IMR-90 (cell line): ENCODE results near the gene SYTL2. TPM values are rescaled to one million over a fixed set of nuclear protein-coding genes. Genes with fewer than 3 reads are reported as not detected.

Experiments used
- ATAC-seq: fragments of 200-7000 bp; cut with Tn5 transposase; 2 replicates; pipeline ENCODE4 v1.9.1; 2020; ENCODE audit warnings: low read depth, mild to moderate bottlenecking, moderate library complexity
- BruUV-seq: library from RNA; stranded (reverse); fragments of 400-500 nt; replicated peaks from 2 replicates; lab custom pipeline; 2021; lab: Mats Ljungman, UMichigan
- CTCF ChIA-PET: fragments of 300-600 bp; formaldehyde crosslinking; extraction: SDS; loops from one replicate; lab custom pipeline; 2021; ENCODE audit warnings: antibody characterized with exemption; lab: Yijun Ruan, JAX
- POLR2A ChIA-PET: fragments of 300-600 bp; sonication (Branson Sonifier 250); formaldehyde crosslinking; loops from one replicate; lab custom pipeline; 2022; ENCODE audit warnings: antibody characterized with exemption; ENCODE audit not compliant: unreplicated experiment; lab: Charles Lee
- DNase-seq: peaks from one replicate; pipeline ENCODE4 v3.0.0; 2013
- H2AFZ ChIP-seq: replicated peaks from 2 replicates; pipeline ENCODE3; 2013; ENCODE audit warnings: low read length, mild to moderate bottlenecking; ENCODE audit not compliant: poor library complexity
- H2AK5ac ChIP-seq: 2 replicates; pipeline ENCODE4 v1.6.1; 2013; ENCODE audit warnings: low read depth, low read length, inconsistent platforms
- H2AK9ac ChIP-seq: replicated peaks from 2 replicates; pipeline ENCODE3; 2013; ENCODE audit warnings: mild to moderate bottlenecking, low read depth, low read length, moderate library complexity; ENCODE audit not compliant: poor library complexity
- H2BK120ac ChIP-seq: 2 replicates; pipeline ENCODE4 v1.6.1; 2013; ENCODE audit warnings: low read depth, low read length, inconsistent platforms
- H2BK15ac ChIP-seq: 3 replicates; pipeline ENCODE4 v1.6.1; 2013; ENCODE audit warnings: low read depth, low read length, inconsistent platforms
- H2BK20ac ChIP-seq: 2 replicates; pipeline ENCODE4 v1.6.1; 2013; ENCODE audit warnings: low read depth, mild to moderate bottlenecking, inconsistent platforms, low read length, moderate library complexity
- H2BK5ac ChIP-seq: 2 replicates; pipeline ENCODE4 v1.6.1; 2013; ENCODE audit warnings: mild to moderate bottlenecking, low read depth, low read length, inconsistent platforms; ENCODE audit not compliant: poor library complexity, severe bottlenecking
- H3K14ac ChIP-seq: replicated peaks from 2 replicates; pipeline ENCODE4 v1.6.1; 2013; ENCODE audit warnings: low read depth, low read length, inconsistent platforms
- H3K18ac ChIP-seq: 2 replicates; pipeline ENCODE4 v1.6.1; 2013; ENCODE audit warnings: low read depth, low read length, control low read depth
- H3K23ac ChIP-seq: 2 replicates; pipeline ENCODE4 v1.6.1; 2013; ENCODE audit warnings: low read depth, low read length, inconsistent platforms
- H3K27ac ChIP-seq: 2 replicates; pipeline ENCODE4 v1.5.1; 2013; ENCODE audit warnings: mild to moderate bottlenecking, control low read depth, low read length; ENCODE audit not compliant: insufficient read depth
- H3K27me3 ChIP-seq: 2 replicates; pipeline ENCODE4 v1.6.1; 2013; ENCODE audit warnings: low read length; ENCODE audit not compliant: control insufficient read depth, insufficient read depth
- H3K36me3 ChIP-seq: 2 replicates; pipeline ENCODE4 v1.6.1; 2013; ENCODE audit warnings: low read length, mixed read lengths; ENCODE audit not compliant: control insufficient read depth, insufficient read depth
- H3K4ac ChIP-seq: 2 replicates; pipeline ENCODE4 v1.6.1; 2013; ENCODE audit warnings: low read depth, low read length, inconsistent platforms
- H3K4me1 ChIP-seq: 2 replicates; pipeline ENCODE4 v1.6.1; 2013; ENCODE audit warnings: low read length, mixed read lengths; ENCODE audit not compliant: control insufficient read depth, insufficient read depth
- H3K4me2 ChIP-seq: 2 replicates; pipeline ENCODE4 v1.6.1; 2013; ENCODE audit warnings: low read depth, mild to moderate bottlenecking, control low read depth, low read length, moderate library complexity
- H3K4me3 ChIP-seq: 2 replicates; pipeline ENCODE4 v1.5.1; 2013; ENCODE audit warnings: low read depth, mild to moderate bottlenecking, control low read depth, low read length, moderate library complexity; ENCODE audit not compliant: insufficient read depth
- H3K56ac ChIP-seq: 2 replicates; pipeline ENCODE4 v1.6.1; 2013; ENCODE audit warnings: low read length, inconsistent platforms; ENCODE audit not compliant: insufficient read depth; ENCODE audit errors: extremely low read depth
- H3K79me1 ChIP-seq, 2 experiments: 2 replicates each; pipeline ENCODE4 v1.6.1; 2013; ENCODE audit warnings: low read length in 2 of 2, inconsistent platforms in 1 of 2, low read depth in 1 of 2
- H3K9ac ChIP-seq: 2 replicates; pipeline ENCODE4 v1.6.1; 2013; ENCODE audit warnings: low read depth, low read length, control low read depth
- H3K9me1 ChIP-seq: 2 replicates; pipeline ENCODE4 v1.6.1; 2013; ENCODE audit warnings: low read length, inconsistent platforms; ENCODE audit not compliant: insufficient read depth
- H3K9me3 ChIP-seq: 2 replicates; pipeline ENCODE4 v1.6.1; 2013; ENCODE audit warnings: low read length; ENCODE audit not compliant: control insufficient read depth, insufficient read depth
- H4K20me1 ChIP-seq: 2 replicates; pipeline ENCODE4 v1.6.1; 2013; ENCODE audit warnings: low read length, inconsistent platforms; ENCODE audit not compliant: insufficient read depth
- H4K5ac ChIP-seq: 2 replicates; pipeline ENCODE4 v1.6.1; 2013; ENCODE audit warnings: mild to moderate bottlenecking, low read depth, low read length, control low read depth
- H4K8ac ChIP-seq, 2 experiments: 2 replicates each; pipeline ENCODE4 v1.6.1; 2013; ENCODE audit warnings: low read depth in 2 of 2, low read length in 2 of 2, control low read depth in 1 of 2, inconsistent platforms in 1 of 2
- H4K91ac ChIP-seq: 2 replicates; pipeline ENCODE4 v1.6.1; 2013; ENCODE audit warnings: low read depth, low read length, inconsistent platforms; ENCODE audit not compliant: insufficient read depth
- CEBPB ChIP-seq: IDR thresholded peaks from 2 replicates; pipeline ENCODE4 v1.6.1; 2012; ENCODE audit warnings: low read depth, low read length, improper control_type of control experiment
- MAFK ChIP-seq: IDR thresholded peaks from 2 replicates; pipeline ENCODE4 v1.6.1; 2012; ENCODE audit warnings: low read depth, low read length, improper control_type of control experiment
- MXI1 ChIP-seq: IDR thresholded peaks from 2 replicates; pipeline ENCODE4 v1.6.1; 2012; ENCODE audit warnings: low read depth, mild to moderate bottlenecking, low read length, moderate library complexity, borderline replicate concordance
- NFE2L2 ChIP-seq: fragments of 150-350 bp; IDR thresholded peaks from 2 replicates; pipeline ENCODE4 v1.6.1; 2016; ENCODE audit warnings: low read depth, mild to moderate bottlenecking, low read length
- WGBS, 2 experiments: methylation state at CpG; one replicate each; pipeline versions ENCODE4 v1.1.5 to v1.1.7; 2013; ENCODE audit warnings: missing lambda C conversion rate in 2 of 2; ENCODE audit not compliant: insufficient read length in 1 of 2; ENCODE audit errors: extremely low coverage in 2 of 2; 5-methylcytosine and 5-hydroxymethylcytosine counted together
- dilution Hi-C: fragments of 300-500 bp; cut with HindIII; formaldehyde crosslinking; loops from one replicate; pipeline ENCODE4 v1.14.3; 2018; ENCODE audit warnings: low sequenced_read_pairs; ENCODE audit not compliant: unreplicated experiment
- in situ Hi-C: fragments of 300-500 bp; cut with MboI; formaldehyde crosslinking; loops from 3 replicates; pipeline ENCODE4 v1.14.3; 2019; ENCODE audit warnings: low sequenced_read_pairs, inconsistent platforms, mixed read lengths
- intact Hi-C: fragments of 100-400 bp; cut with micrococcal nuclease; formaldehyde crosslinking; loops from 2 replicates; pipeline ENCODE4 v1.10.0; 2022
- polyA plus RNA-seq, 3 experiments: library from polyadenylated mRNA; depleted of rRNA; stranded (reverse); fragments of >200 nt; gene quantifications; 2 replicates each; pipeline ENCODE4 v1.2.3, GENCODE V29; 2012; ENCODE audit warnings: low replicate concordance in 1 of 3
- total RNA-seq: library from RNA; depleted of rRNA; stranded (reverse); fragments of >200 nt; gene quantifications from 2 replicates; pipeline ENCODE4 v1.2.3, GENCODE V29; 2012
- TF ChIP-seq, protein P1 (sequence below): fragments of 150-350 bp; IDR thresholded peaks from 2 replicates; pipeline ENCODE4 v1.6.1; 2016; ENCODE audit warnings: low read depth, mild to moderate bottlenecking, low read length, moderate library complexity, borderline replicate concordance

The SYTL2 gene
- total and polyA plus RNA-seq, 2 of the 4 experiments (the other 2 are of a cell fraction): 45.2 to 70.0 TPM

DNA sequence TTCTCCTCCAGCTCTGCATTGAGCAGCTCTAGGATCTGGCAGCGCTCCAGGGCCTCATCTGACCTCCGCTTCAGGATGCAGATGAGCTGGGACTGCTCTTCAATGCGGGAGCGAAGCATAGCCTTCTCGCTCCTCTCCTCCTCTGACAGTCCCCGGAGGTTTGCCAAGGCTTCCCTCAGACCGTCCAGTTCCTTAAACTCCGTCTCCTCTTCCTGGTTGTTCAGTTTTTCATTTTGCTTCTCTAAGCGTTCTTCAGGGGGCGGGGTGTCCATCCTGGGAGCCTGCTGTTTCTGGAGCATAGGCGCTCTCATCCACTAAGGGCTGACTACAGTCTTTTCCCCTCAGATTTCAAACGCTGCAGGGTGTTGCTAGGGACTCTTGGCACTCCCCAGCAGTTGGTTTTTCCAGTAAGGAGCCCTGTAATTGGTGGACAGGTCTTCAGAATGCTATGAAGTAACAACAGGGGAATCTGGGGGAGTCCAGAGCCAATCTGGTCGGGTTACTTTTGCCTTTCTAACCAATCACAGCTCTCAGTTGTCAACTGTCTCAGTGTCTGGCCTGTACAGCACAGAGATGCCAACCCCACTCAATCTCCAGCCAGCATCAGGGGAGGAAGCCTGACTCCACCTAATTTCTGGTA, 125.0 kb downstream of the SYTL2 start, which contains the start of gene CCDC89 (continued):
- peak; percentile 35; the same call in 1 of the 2 replicates for TF ChIP-seq MXI1
- TF ChIP-seq NFE2L2: no peak
- peak; percentile 48 for TF ChIP-seq MAFK

DNA sequence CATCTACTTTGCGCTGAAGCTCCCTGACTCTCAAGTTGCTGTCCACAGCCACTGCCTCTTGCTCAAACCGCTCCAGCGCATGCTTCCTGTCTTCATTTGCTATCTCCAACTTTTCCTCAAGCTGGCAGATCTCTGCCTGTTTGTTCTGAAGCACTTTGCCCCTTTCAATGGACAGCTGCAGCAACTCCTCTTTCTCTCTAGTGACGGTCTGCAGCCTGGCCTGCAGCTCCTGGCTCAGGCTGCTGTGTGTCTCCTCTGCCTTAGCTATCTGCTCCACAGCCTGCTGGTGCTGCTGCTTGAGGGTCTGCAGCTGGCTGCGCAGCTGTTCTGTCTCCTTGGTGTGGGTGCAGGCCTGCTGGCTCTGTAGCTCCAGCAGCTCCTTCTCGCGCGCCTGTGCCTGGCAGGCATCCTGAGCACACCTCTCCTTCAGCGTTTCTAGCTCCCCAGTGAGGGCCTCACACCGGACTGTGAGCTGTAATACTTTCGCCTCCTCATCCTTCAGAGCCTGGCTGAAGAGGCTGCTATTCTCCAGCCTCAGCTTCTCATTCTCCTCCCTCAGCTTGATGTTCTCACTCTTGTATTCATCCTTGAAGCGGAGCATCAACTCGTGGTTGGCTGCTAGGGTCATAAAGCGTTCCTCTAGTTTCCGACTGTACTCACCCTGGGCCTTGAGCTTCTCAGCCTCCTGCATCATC, 125.7 kb downstream of the SYTL2 start:
- peak overlapping the region; percentile 47 for H2AK5ac ChIP-seq
- intact Hi-C loops (loop anchor here (1.0 kb wide), 2 partner anchors 20 to 90 kb away; partner anchors contain the start of gene CREBZF), dilution Hi-C loops (no loop called here), in situ Hi-C loops (loop anchor here (10.0 to 25.0 kb wide), 2 partner anchors 140 to 602 kb away; no protein-coding TSS in a partner anchor)
- peak overlapping the region; percentile 19 for H2AK9ac ChIP-seq
- H2BK5ac ChIP-seq: peak overlapping the region; percentile 47
- 2% methylated on average over 11 of the region's 15 CpGs; no CpG with 5 or more reads in 1 of the 2 experiments for WGBS, 2 experiments
- no peak overlapping the region for H2BK20ac ChIP-seq
- peak overlapping the region; percentile 71 for H3K9ac ChIP-seq
- H3K9me3 ChIP-seq: no peaks in the 10 kb centered on the region
- H2BK15ac ChIP-seq: peak overlapping the region; percentile 4; the same call in 1 of the 3 replicates
- ChIA-PET CTCF (interaction anchor here (0.9 to 1.8 kb wide), 3 partner anchors 10 to 112 kb away, joined by 3 to 7 read pairs (median 3); partner anchors contain the start of gene CREBZF), POLR2A (interaction anchor here (0.6 kb wide), 1 partner anchor 384 kb away, joined by 4 read pairs; the partner anchor contains the start of gene PICALM)
- no peaks in the 10 kb centered on the region; the same call in 1 of the 2 replicates for H3K9me1 ChIP-seq
- DNase-seq (peak; percentile 68), ATAC-seq (peak; percentile 15)
- peaks cover 2% of the 10 kb centered on the region; the same call in 1 of the 2 replicates for H3K4me1 ChIP-seq
- TF ChIP-seq CEBPB: peak; percentile 48
- TF ChIP-seq, protein P1, sequence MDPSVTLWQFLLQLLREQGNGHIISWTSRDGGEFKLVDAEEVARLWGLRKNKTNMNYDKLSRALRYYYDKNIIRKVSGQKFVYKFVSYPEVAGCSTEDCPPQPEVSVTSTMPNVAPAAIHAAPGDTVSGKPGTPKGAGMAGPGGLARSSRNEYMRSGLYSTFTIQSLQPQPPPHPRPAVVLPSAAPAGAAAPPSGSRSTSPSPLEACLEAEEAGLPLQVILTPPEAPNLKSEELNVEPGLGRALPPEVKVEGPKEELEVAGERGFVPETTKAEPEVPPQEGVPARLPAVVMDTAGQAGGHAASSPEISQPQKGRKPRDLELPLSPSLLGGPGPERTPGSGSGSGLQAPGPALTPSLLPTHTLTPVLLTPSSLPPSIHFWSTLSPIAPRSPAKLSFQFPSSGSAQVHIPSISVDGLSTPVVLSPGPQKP: no peak
- peak overlapping the region; percentile 11; the same call in 1 of the 2 replicates for H4K5ac ChIP-seq
- H4K20me1 ChIP-seq: no peaks in the 10 kb centered on the region
- H2AFZ ChIP-seq: peak overlapping the region; percentile 71
- BruUV-seq: no TSS peak
- no peaks in the 10 kb centered on the region for H3K27me3 ChIP-seq
- H3K23ac ChIP-seq: peak overlapping the region; percentile 78
- H3K27ac ChIP-seq: peak overlapping the region; percentile 74
- H3K4me2 ChIP-seq: peak overlapping the region; percentile 84
- H3K4ac ChIP-seq: peak overlapping the region; percentile 55
- H3K14ac ChIP-seq: peak overlapping the region; percentile 56
- peak overlapping the region; percentile 52 for H3K4me3 ChIP-seq
- peaks cover 6 to 14% of the 10 kb centered on the region in 2 experiments for H3K79me1 ChIP-seq
- H2BK120ac ChIP-seq: 0 out of 2 replicates have a peak overlapping the region, but pooled peaks have one; percentile 18
- peak overlapping the region; percentile 59 for H4K91ac ChIP-seq
- no peaks in the 10 kb centered on the region for H3K36me3 ChIP-seq
- H3K56ac ChIP-seq: peak overlapping the region; percentile 58; the same call in 1 of the 2 replicates
- H4K8ac ChIP-seq: peak overlapping the region; percentile 60 to 61; a peak in 3 of 4 replicates
- peak overlapping the region; percentile 16 for H3K18ac ChIP-seq
